Gastroesophageal sphincter (tissue), 3 donors: ENCODE measurements around the gene LRRFIP1.
"Not testable (repeated sequence)": the region's sequence is repeated elsewhere in the genome, so short reads cannot be mapped to it uniquely, and the experiment has no call there.

Experiments
- EP300 ChIP-seq: sonication (generic); formaldehyde crosslinking; IDR thresholded peaks from one replicate; pipeline ENCODE4 v1.6.1; 2017; ENCODE audit warnings: antibody characterized with exemption, mild to moderate bottlenecking
- POLR2A ChIP-seq, 2 donors: fragments of 450-650 bp; IDR thresholded peaks; one replicate each; pipeline ENCODE4 v1.6.1; 2017; ENCODE audit warnings: antibody characterized with exemption in 2 of 2, mild to moderate bottlenecking in 2 of 2, moderate library complexity in 1 of 2
- POLR2AphosphoS5 ChIP-seq: sonication (generic); formaldehyde crosslinking; IDR thresholded peaks from one replicate; pipeline ENCODE4 v1.6.1; 2017; ENCODE audit warnings: antibody characterized with exemption
- TF ChIP-seq, protein P1 (sequence below), 4 experiments: fragments of 200-600 bp in 2 of 4; fragments of 450-650 bp in 2 of 4; sonication (generic) in 1 of 4; IDR thresholded peaks; one replicate each; pipeline ENCODE4 v1.5.1; 2017 to 2019; ENCODE audit warnings: antibody characterized with exemption in 4 of 4, mild to moderate bottlenecking in 2 of 4, moderate library complexity in 2 of 4

DNA sequence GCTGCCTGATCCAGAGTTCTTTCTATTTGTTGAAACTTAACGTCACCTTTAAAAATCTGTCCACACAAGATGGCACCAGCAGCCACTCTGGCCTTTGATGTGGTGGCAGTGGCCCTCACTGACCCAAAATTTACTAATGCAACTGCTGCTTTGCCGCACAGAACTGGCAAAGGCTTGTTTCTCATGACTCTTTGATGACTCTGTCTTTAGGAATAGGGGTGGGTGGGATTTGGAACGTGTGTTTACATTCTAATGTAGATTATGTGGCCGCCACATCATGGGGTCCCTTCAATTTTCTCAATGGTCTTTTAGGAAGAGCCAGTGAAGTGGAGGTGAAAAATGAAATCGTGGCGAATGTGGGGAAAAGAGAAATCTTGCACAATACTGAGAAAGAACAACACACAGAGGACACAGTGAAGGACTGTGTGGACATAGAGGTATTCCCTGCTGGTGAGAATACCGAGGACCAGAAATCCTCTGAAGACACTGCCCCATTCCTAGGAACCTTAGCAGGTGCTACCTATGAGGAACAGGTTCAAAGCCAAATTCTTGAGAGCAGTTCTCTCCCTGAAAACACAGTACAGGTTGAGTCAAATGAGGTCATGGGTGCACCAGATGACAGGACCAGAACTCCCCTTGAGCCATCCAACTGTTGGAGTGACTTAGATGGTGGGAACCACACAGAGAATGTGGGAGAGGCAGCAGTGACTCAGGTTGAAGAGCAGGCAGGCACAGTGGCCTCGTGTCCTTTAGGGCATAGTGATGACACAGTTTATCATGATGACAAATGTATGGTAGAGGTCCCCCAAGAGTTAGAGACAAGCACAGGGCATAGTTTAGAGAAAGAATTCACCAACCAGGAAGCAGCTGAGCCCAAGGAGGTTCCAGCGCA lies 135.2 kb downstream of the LRRFIP1 start:
- not testable (repeated sequence) for TF ChIP-seq EP300; POLR2A (IDR thresholded peaks at IDR 0.05); POLR2AphosphoS5
- TF ChIP-seq, protein P1, sequence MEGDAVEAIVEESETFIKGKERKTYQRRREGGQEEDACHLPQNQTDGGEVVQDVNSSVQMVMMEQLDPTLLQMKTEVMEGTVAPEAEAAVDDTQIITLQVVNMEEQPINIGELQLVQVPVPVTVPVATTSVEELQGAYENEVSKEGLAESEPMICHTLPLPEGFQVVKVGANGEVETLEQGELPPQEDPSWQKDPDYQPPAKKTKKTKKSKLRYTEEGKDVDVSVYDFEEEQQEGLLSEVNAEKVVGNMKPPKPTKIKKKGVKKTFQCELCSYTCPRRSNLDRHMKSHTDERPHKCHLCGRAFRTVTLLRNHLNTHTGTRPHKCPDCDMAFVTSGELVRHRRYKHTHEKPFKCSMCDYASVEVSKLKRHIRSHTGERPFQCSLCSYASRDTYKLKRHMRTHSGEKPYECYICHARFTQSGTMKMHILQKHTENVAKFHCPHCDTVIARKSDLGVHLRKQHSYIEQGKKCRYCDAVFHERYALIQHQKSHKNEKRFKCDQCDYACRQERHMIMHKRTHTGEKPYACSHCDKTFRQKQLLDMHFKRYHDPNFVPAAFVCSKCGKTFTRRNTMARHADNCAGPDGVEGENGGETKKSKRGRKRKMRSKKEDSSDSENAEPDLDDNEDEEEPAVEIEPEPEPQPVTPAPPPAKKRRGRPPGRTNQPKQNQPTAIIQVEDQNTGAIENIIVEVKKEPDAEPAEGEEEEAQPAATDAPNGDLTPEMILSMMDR (IDR thresholded peaks at IDR 0.05) = not testable (repeated sequence)
